Transverse colon (tissue), 4 donors: ENCODE results near the gene LRP4. TPM values are rescaled to one million over a fixed set of nuclear protein-coding genes. Genes with fewer than 3 reads are reported as not detected.

ENCODE experiments used
- DNase-seq: peaks from one replicate; pipeline ENCODE4 v3.0.0-alpha.2; 2019
- H3K27ac ChIP-seq, 4 donors: fragments of 200-600 bp; sonication (generic); 2 replicates each; pipeline ENCODE4 v1.5.1; 2016 to 2018; ENCODE audit warnings: inconsistent platforms in 4 of 4
- H3K27me3 ChIP-seq: fragments of 200-600 bp; sonication (generic); 2 replicates; pipeline ENCODE4 v1.5.1; 2017; ENCODE audit warnings: inconsistent platforms
- H3K36me3 ChIP-seq, 4 donors: fragments of 200-600 bp; sonication (generic); 2 replicates each; pipeline ENCODE4 v1.5.1; 2017 to 2019; ENCODE audit warnings: inconsistent platforms in 4 of 4
- H3K4me1 ChIP-seq, 4 donors: fragments of 200-600 bp; sonication (generic); 2 replicates each; pipeline ENCODE4 v1.5.1; 2017 to 2020; ENCODE audit warnings: inconsistent platforms in 4 of 4
- H3K4me3 ChIP-seq, 4 donors: fragments of 200-600 bp; sonication (generic); 1 replicate in 1 of 4; 2 replicates in 3 of 4; pipeline versions ENCODE4 v1.5.1 to v1.6.1; 2017 to 2019; ENCODE audit warnings: inconsistent platforms in 4 of 4
- H3K9me3 ChIP-seq, 2 donors: fragments of 200-600 bp; sonication (generic); 2 replicates each; pipeline ENCODE4 v1.5.1; 2017 to 2019; ENCODE audit warnings: inconsistent platforms in 2 of 2
- EP300 ChIP-seq: sonication (generic); formaldehyde crosslinking; IDR thresholded peaks from one replicate; pipeline ENCODE4 v1.6.1; 2017; ENCODE audit warnings: antibody characterized with exemption, low read depth
- POLR2A ChIP-seq: fragments of 450-650 bp; IDR thresholded peaks from one replicate; pipeline ENCODE4 v1.6.1; 2016; ENCODE audit warnings: antibody characterized with exemption, mild to moderate bottlenecking, moderate library complexity
- POLR2AphosphoS5 ChIP-seq, 3 donors: sonication (generic); formaldehyde crosslinking; IDR thresholded peaks; one replicate each; pipeline ENCODE4 v1.6.1; 2016; ENCODE audit warnings: antibody characterized with exemption in 3 of 3
- WGBS, 2 donors: methylation state at CpG; one replicate each; pipeline ENCODE4 v1.1.5; 2018; ENCODE audit warnings: low coverage in 1 of 2; 5-methylcytosine and 5-hydroxymethylcytosine counted together
- in situ Hi-C, 4 donors: fragments of 200-750 bp; cut with MboI; loops; one replicate each; pipeline versions ENCODE4 v1.15.0 to v1.15.1; 2017; ENCODE audit warnings: low sequenced_read_pairs in 3 of 4, low pct_ligation_motif_present in 1 of 4, low pct_unique_long_range_greater_than_20kb in 1 of 4
- intact Hi-C: fragments of 100-400 bp; cut with DNase I; formaldehyde crosslinking; loops from one replicate; pipeline ENCODE4 v1.15.1; 2023; ENCODE audit warnings: low total_unique reads
- total RNA-seq, 4 donors: library from RNA; depleted of rRNA; stranded (reverse); fragments of >200 nt; gene quantifications; one replicate each; pipeline ENCODE4 v1.1.0, GENCODE V29; 2016
- TF ChIP-seq, protein P1 (sequence below), 5 experiments: fragments of 200-600 bp in 3 of 5; fragments of 450-650 bp in 2 of 5; sonication (generic) in 3 of 5; IDR thresholded peaks; 1 replicate in 2 of 5; 2 replicates in 3 of 5; pipeline ENCODE4 v1.5.1; 2016 to 2017; ENCODE audit warnings: antibody characterized with exemption in 5 of 5, inconsistent platforms in 3 of 5, mild to moderate bottlenecking in 2 of 5, moderate library complexity in 1 of 5

LRP4 gene
- total RNA-seq, 4 donors from 2014 or later = 7.9 to 52.4 (median 16.2) TPM

GRCh38 chr11:46952553-46952952 lies 34.2 kb upstream of the LRP4 start:
- Histone ChIP-seq H3K27ac (no peak overlapping the region), H3K4me1 (peaks cover 7 to 24% (median 14%) of the 10 kb centered on the region in 4 donors), H3K9me3 (no peaks in the 10 kb centered on the region), H3K36me3 (no peaks in the 10 kb centered on the region), H3K27me3 (no peaks in the 10 kb centered on the region), H3K4me3 (no peak overlapping the region)
- intact Hi-C loops = no loop called here
- TF ChIP-seq POLR2A = no peak
- TF ChIP-seq, protein P1, sequence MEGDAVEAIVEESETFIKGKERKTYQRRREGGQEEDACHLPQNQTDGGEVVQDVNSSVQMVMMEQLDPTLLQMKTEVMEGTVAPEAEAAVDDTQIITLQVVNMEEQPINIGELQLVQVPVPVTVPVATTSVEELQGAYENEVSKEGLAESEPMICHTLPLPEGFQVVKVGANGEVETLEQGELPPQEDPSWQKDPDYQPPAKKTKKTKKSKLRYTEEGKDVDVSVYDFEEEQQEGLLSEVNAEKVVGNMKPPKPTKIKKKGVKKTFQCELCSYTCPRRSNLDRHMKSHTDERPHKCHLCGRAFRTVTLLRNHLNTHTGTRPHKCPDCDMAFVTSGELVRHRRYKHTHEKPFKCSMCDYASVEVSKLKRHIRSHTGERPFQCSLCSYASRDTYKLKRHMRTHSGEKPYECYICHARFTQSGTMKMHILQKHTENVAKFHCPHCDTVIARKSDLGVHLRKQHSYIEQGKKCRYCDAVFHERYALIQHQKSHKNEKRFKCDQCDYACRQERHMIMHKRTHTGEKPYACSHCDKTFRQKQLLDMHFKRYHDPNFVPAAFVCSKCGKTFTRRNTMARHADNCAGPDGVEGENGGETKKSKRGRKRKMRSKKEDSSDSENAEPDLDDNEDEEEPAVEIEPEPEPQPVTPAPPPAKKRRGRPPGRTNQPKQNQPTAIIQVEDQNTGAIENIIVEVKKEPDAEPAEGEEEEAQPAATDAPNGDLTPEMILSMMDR (IDR thresholded peaks at IDR 0.05) = no peak
- TF ChIP-seq POLR2AphosphoS5 (IDR thresholded peaks at IDR 0.05) = no peak
- no peak for TF ChIP-seq EP300
- in situ Hi-C loops = no loop called here
- DNase-seq = no peak
- 62 to 100% methylated on average over 1 to 2 of the region's 2 CpGs for WGBS, 2 donors

DNA sequence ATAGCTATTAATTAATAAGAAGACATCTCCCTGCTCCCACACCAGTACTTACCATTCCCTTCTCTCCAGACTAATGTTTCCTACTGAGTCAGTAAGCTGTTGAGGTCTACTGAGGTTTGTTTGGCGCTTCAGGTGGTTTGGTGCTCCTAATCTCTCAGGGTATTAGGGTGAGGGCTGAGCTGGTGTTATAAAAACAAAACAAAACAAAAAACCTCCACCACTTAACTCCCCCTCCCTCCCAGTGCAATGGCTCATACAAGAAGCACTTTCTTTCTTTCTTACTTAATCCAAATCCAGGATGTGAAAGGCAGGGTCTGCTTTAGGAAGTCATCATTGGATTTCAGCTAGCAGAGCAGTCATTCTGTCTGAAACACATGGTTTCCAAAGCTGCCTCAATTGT lies 33.5 kb upstream of the LRP4 start:
- Histone ChIP-seq H3K9me3 (no peaks in the 10 kb centered on the region), H3K4me1 (peaks cover 10 to 31% (median 18%) of the 10 kb centered on the region in 4 donors), H3K36me3 (no peaks in the 10 kb centered on the region), H3K4me3 (no peak overlapping the region), H3K27ac (no peak overlapping the region), H3K27me3 (no peaks in the 10 kb centered on the region)
- 80 to 95% methylated on average over 1 of the region's 1 CpG for WGBS, 2 donors
- in situ Hi-C loops (no loop called here), intact Hi-C loops (no loop called here)
- DNase-seq = no peak
- TF ChIP-seq EP300 (no peak), POLR2A (no peak), POLR2AphosphoS5 (IDR thresholded peaks at IDR 0.05) (no peak)
- TF ChIP-seq, protein P1 (IDR thresholded peaks at IDR 0.05) = no peak

DNA sequence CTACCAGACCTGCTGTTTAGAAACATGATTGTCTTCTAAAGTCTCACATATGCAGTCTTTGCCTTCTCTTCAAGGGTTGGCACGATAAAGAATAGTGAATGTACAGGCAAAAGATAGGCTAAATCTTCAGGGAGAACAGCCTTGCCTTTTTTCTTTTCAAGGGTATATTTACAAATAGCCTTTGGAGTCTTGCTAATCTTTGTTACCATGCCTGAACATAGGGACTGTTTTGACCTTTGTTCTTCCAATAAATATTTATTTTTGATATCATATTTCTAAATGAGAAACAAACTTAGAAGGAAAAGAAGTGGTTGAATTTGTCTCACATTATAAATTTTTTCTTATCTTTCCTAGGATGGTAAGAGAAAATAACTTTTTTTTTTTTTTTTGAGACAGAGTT lies 30.9 kb upstream of the LRP4 start:
- DNase-seq = no peak
- 80 to 90% methylated on average over 1 of the region's 1 CpG for WGBS, 2 donors
- Histone ChIP-seq H3K27me3 (no peaks in the 10 kb centered on the region), H3K36me3 (no peaks in the 10 kb centered on the region), H3K4me1 (peaks cover 10 to 33% (median 18%) of the 10 kb centered on the region in 4 donors), H3K4me3 (no peak overlapping the region), H3K9me3 (no peaks in the 10 kb centered on the region), H3K27ac (peak overlapping the region; percentile 69 to 83 (median 76))
- TF ChIP-seq POLR2AphosphoS5 (IDR thresholded peaks at IDR 0.05) = no peak
- TF ChIP-seq, protein P1 (IDR thresholded peaks at IDR 0.05) = no peak
- no peak for TF ChIP-seq EP300
- TF ChIP-seq POLR2A = no peak
- in situ Hi-C loops = no loop called here
- intact Hi-C loops = loop anchor here (2.0 kb wide), 1 partner anchor 56 kb away; no protein-coding TSS in a partner anchor

- Histone ChIP-seq H3K4me3 (no peak overlapping the region), H3K27ac (peak overlapping the region; percentile 69 to 83 (median 76)), H3K27me3 (no peaks in the 10 kb centered on the region), H3K36me3 (no peaks in the 10 kb centered on the region), H3K9me3 (no peaks in the 10 kb centered on the region), H3K4me1 (peaks cover 10 to 33% (median 18%) of the 10 kb centered on the region in 4 donors)
- whole genome bisulfite sequencing, 2 donors = 36 to 68% methylated on average over 4 of the region's 4 CpGs
- peak; percentile 26 for DNase-seq
- in situ Hi-C loops = no loop called here
- TF ChIP-seq POLR2AphosphoS5 (IDR thresholded peaks at IDR 0.05) = peak; percentile 33 to 72 (median 58)
- TF ChIP-seq, protein P1 (IDR thresholded peaks at IDR 0.05) = no peak
- peak; percentile 7 for TF ChIP-seq EP300
- no peak for TF ChIP-seq POLR2A
- intact Hi-C loops = loop anchor here (2.0 kb wide), 1 partner anchor 56 kb away; no protein-coding TSS in a partner anchor
These were observed 30.2 kb upstream of the LRP4 start for GRCh38 chr11:46948378-46949131.
